ENCODE results near the gene UBE2E2.

Gene UBE2E2

GRCh38 chr3:23539185-23539584 lies 336.1 kb downstream of the UBE2E2 start:
- peaks cover 2% of the 10 kb centered on the region; the same call in 1 of the 2 replicates for H3K4me1 ChIP-seq (ENCODE audit: control insufficient read depth, insufficient read depth, low read length)
- TF ChIP-seq ZNF555 (tag by site-specific recombination; conservative IDR thresholded peaks at IDR 0.05) (no peak), ZNF23 (tag by site-specific recombination; IDR thresholded peaks at IDR 0.05; ENCODE audit: borderline replicate concordance) (no peak), ZNF266 (tag by site-specific recombination; IDR thresholded peaks at IDR 0.05; ENCODE audit: low read depth) (no peak), ZNF394 (tag by site-specific recombination; IDR thresholded peaks at IDR 0.05; ENCODE audit: borderline replicate concordance) (no peak), HOXA7 (CRISPR knock-in tag; IDR thresholded peaks at IDR 0.05; ENCODE audit: borderline replicate concordance) (no peak), ZNF521 (tag by site-specific recombination; IDR thresholded peaks at IDR 0.05) (no peak), IKZF3 (tag by site-specific recombination; IDR thresholded peaks at IDR 0.05) (no peak), ZNF639 (tag by site-specific recombination; IDR thresholded peaks at IDR 0.05) (no peak), ZNF433 (tag by site-specific recombination; IDR thresholded peaks at IDR 0.05; ENCODE audit: low read depth) (no peak), ZNF16 (tag by site-specific recombination; IDR thresholded peaks at IDR 0.05; ENCODE audit: low read depth) (no peak), ZNF514 (tag by site-specific recombination; IDR thresholded peaks at IDR 0.05) (no peak), ZNF600 (tag by site-specific recombination; IDR thresholded peaks at IDR 0.05) (no peak)
- TF ChIP-seq, protein P1, sequence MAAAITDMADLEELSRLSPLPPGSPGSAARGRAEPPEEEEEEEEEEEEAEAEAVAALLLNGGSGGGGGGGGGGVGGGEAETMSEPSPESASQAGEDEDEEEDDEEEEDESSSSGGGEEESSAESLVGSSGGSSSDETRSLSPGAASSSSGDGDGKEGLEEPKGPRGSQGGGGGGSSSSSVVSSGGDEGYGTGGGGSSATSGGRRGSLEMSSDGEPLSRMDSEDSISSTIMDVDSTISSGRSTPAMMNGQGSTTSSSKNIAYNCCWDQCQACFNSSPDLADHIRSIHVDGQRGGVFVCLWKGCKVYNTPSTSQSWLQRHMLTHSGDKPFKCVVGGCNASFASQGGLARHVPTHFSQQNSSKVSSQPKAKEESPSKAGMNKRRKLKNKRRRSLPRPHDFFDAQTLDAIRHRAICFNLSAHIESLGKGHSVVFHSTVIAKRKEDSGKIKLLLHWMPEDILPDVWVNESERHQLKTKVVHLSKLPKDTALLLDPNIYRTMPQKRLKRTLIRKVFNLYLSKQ (tag by site-specific recombination; IDR thresholded peaks at IDR 0.05; ENCODE audit: borderline replicate concordance), result no peak
- TF ChIP-seq, protein P2, sequence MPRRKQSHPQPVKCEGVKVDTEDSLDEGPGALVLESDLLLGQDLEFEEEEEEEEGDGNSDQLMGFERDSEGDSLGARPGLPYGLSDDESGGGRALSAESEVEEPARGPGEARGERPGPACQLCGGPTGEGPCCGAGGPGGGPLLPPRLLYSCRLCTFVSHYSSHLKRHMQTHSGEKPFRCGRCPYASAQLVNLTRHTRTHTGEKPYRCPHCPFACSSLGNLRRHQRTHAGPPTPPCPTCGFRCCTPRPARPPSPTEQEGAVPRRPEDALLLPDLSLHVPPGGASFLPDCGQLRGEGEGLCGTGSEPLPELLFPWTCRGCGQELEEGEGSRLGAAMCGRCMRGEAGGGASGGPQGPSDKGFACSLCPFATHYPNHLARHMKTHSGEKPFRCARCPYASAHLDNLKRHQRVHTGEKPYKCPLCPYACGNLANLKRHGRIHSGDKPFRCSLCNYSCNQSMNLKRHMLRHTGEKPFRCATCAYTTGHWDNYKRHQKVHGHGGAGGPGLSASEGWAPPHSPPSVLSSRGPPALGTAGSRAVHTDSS (tag by site-specific recombination; IDR thresholded peaks at IDR 0.05), result no peak
- TF ChIP-seq, protein P3, sequence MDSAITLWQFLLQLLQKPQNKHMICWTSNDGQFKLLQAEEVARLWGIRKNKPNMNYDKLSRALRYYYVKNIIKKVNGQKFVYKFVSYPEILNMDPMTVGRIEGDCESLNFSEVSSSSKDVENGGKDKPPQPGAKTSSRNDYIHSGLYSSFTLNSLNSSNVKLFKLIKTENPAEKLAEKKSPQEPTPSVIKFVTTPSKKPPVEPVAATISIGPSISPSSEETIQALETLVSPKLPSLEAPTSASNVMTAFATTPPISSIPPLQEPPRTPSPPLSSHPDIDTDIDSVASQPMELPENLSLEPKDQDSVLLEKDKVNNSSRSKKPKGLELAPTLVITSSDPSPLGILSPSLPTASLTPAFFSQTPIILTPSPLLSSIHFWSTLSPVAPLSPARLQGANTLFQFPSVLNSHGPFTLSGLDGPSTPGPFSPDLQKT (IDR thresholded peaks at IDR 0.05; ENCODE audit: borderline replicate concordance, low read depth, low read length), result no peak
- H3K36me3 ChIP-seq (ENCODE audit: control insufficient read depth in 2 of 2, insufficient read depth in 1 of 2, low read length in 2 of 2), result no peaks in the 10 kb centered on the region
- H3K9me3 ChIP-seq (ENCODE audit: control insufficient read depth, insufficient read depth, low read depth, low read length), result no peaks in the 10 kb centered on the region
- POLR2A ChIA-PET, result no interaction called here
- H3K27ac ChIP-seq (ENCODE audit: extremely low read depth, low read depth, low read length), result no peak overlapping the region
- no peak overlapping the region for H3K4me3 ChIP-seq (ENCODE audit: low read depth, low read length)
- CTCF ChIA-PET, result no interaction called here

- H3K9me3 ChIP-seq (ENCODE audit: control insufficient read depth, insufficient read depth, low read depth, low read length), result no peaks in the 10 kb centered on the region
- TF ChIP-seq ZNF24 (tag by site-specific recombination; IDR thresholded peaks at IDR 0.05) (no peak), ZNF324 (tag by site-specific recombination; IDR thresholded peaks at IDR 0.05) (no peak), ZNF623 (tag by site-specific recombination; IDR thresholded peaks at IDR 0.05) (no peak), ZNF792 (tag by site-specific recombination; IDR thresholded peaks at IDR 0.05) (no peak), ZNF76 (tag by site-specific recombination; IDR thresholded peaks at IDR 0.05; ENCODE audit: borderline replicate concordance, low read depth) (no peak), ZNF433 (tag by site-specific recombination; IDR thresholded peaks at IDR 0.05; ENCODE audit: low read depth) (no peak), ZBTB21 (tag by site-specific recombination; IDR thresholded peaks at IDR 0.05) (no peak)
- TF ChIP-seq, protein P4, sequence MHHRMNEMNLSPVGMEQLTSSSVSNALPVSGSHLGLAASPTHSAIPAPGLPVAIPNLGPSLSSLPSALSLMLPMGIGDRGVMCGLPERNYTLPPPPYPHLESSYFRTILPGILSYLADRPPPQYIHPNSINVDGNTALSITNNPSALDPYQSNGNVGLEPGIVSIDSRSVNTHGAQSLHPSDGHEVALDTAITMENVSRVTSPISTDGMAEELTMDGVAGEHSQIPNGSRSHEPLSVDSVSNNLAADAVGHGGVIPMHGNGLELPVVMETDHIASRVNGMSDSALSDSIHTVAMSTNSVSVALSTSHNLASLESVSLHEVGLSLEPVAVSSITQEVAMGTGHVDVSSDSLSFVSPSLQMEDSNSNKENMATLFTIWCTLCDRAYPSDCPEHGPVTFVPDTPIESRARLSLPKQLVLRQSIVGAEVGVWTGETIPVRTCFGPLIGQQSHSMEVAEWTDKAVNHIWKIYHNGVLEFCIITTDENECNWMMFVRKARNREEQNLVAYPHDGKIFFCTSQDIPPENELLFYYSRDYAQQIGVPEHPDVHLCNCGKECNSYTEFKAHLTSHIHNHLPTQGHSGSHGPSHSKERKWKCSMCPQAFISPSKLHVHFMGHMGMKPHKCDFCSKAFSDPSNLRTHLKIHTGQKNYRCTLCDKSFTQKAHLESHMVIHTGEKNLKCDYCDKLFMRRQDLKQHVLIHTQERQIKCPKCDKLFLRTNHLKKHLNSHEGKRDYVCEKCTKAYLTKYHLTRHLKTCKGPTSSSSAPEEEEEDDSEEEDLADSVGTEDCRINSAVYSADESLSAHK (tag by site-specific recombination; IDR thresholded peaks at IDR 0.05), result no peak
- H3K27ac ChIP-seq (ENCODE audit: extremely low read depth, low read depth, low read length), result no peak overlapping the region
- H3K4me3 ChIP-seq (ENCODE audit: low read depth, low read length), result no peak overlapping the region
- no peaks in the 10 kb centered on the region for H3K36me3 ChIP-seq (ENCODE audit: control insufficient read depth in 2 of 2, insufficient read depth in 1 of 2, low read length in 2 of 2)
- H3K4me1 ChIP-seq (ENCODE audit: control insufficient read depth, insufficient read depth, low read length), result peaks cover 2% of the 10 kb centered on the region; the same call in 1 of the 2 replicates
- CTCF ChIA-PET, result no interaction called here
- POLR2A ChIA-PET, result no interaction called here
These were observed 337.5 kb downstream of the UBE2E2 start for GRCh38 chr3:23540600-23540999.

Data from HEK293 (cell line).